ENCODE measurements around the gene CAMTA1.

DNA sequence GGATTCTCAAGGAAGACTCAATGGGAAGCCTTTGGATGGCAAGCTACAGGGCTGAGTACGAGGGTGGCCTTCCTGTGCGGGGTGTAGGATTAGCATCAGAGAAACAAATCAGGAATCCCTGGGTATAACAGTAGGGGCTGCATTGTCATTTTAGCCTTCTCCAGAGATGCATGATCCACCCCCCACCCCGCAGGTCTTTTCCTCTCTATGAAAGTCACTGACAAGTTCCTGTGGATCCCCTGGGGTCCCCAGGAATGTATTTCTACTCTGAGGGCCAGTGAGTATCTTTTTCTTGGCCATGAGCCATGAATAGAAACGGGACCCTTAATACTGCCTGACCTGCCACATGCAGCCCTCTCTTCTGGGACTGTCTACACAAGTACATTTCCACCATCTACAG, 512.9 kb downstream of the CAMTA1 start:
- TF ChIP-seq, protein P1, sequence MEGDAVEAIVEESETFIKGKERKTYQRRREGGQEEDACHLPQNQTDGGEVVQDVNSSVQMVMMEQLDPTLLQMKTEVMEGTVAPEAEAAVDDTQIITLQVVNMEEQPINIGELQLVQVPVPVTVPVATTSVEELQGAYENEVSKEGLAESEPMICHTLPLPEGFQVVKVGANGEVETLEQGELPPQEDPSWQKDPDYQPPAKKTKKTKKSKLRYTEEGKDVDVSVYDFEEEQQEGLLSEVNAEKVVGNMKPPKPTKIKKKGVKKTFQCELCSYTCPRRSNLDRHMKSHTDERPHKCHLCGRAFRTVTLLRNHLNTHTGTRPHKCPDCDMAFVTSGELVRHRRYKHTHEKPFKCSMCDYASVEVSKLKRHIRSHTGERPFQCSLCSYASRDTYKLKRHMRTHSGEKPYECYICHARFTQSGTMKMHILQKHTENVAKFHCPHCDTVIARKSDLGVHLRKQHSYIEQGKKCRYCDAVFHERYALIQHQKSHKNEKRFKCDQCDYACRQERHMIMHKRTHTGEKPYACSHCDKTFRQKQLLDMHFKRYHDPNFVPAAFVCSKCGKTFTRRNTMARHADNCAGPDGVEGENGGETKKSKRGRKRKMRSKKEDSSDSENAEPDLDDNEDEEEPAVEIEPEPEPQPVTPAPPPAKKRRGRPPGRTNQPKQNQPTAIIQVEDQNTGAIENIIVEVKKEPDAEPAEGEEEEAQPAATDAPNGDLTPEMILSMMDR (optimal IDR thresholded peaks at IDR 0.05 in 1 of 3, IDR thresholded peaks at IDR 0.05 in 1 of 3, conservative IDR thresholded peaks at IDR 0.05 in 1 of 3; ENCODE audit: extremely low read depth in 1 of 3, insufficient read depth in 2 of 3, low read length in 3 of 3) = no peak
- TF ChIP-seq EZH2 (IDR thresholded peaks at IDR 0.05; ENCODE audit: low read length) = no peak

Measured in keratinocyte (primary cell).